ENCODE measurements around the gene TRAM2.

The TRAM2 gene

DNA sequence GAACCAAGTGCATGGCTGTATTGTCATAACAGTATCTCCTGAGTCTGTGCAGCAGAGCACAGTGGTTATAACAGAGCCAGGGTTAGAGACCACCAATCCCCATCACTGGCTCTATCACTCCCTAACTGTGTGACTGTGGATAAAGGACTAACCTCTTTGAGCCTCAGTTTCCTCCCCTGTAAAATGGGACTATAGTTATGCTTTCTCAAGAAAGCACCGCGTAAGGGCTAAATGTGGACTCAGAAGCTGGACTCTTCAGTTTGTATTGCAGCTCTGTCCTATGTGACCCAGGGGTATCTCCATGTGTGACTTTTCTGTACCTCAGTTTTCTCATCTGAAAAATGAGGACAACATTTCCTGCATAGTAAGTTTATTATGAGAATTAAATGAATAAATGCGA lies 59.9 kb downstream of the TRAM2 start:
- in situ Hi-C loops (cut with HindIII; ENCODE audit: low sequenced_read_pairs): no loop called here
- DNase-seq (ENCODE audit: low read depth, low spot score): no peak
- H3K4me3 ChIP-seq (ENCODE audit: low read depth, low read length): no peak overlapping the region
- TF ChIP-seq CTCF (IDR thresholded peaks at IDR 0.05; ENCODE audit: low read depth, low read length): no peak

DNA sequence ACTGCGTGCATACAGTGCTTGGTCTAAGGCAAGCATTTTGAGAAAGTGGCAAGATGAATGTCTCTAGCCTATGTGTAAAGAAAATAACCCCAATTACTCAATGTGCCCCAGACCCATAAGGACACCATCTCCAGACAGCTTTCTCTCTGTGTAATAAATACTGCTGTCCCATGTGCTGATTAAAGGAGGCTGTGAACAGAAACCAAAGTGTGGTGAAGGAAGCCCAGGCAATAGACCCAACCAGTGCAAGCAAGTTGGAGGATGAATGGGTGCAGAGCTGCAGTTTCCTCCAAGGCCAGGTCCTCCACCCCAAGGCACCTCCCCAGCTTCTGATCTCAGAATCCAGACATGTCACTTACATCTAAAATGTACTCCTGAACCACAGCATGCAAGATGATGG lies 60.6 kb downstream of the TRAM2 start:
- in situ Hi-C loops (cut with HindIII; ENCODE audit: low sequenced_read_pairs): no loop called here
- H3K4me3 ChIP-seq (ENCODE audit: low read depth, low read length): no peak overlapping the region
- no peak for TF ChIP-seq CTCF (IDR thresholded peaks at IDR 0.05; ENCODE audit: low read depth, low read length)
- no peak for DNase-seq (ENCODE audit: low read depth, low spot score)

- in situ Hi-C loops (cut with HindIII; ENCODE audit: low sequenced_read_pairs): no loop called here
- TF ChIP-seq CTCF (IDR thresholded peaks at IDR 0.05; ENCODE audit: low read depth, low read length): no peak
- peak; percentile 58 for DNase-seq (ENCODE audit: low read depth, low spot score)
- H3K4me3 ChIP-seq (ENCODE audit: low read depth, low read length): no peak overlapping the region
Observed at GRCh38 chr6:52515219-52515960, 61.5 kb downstream of the TRAM2 start.

GRCh38 chr6:52514514-52514913 lies 62.3 kb downstream of the TRAM2 start:
- in situ Hi-C loops (cut with HindIII; ENCODE audit: low sequenced_read_pairs): no loop called here
- TF ChIP-seq CTCF (IDR thresholded peaks at IDR 0.05; ENCODE audit: low read depth, low read length): no peak
- DNase-seq (ENCODE audit: low read depth, low spot score): peak; percentile 58

DNA sequence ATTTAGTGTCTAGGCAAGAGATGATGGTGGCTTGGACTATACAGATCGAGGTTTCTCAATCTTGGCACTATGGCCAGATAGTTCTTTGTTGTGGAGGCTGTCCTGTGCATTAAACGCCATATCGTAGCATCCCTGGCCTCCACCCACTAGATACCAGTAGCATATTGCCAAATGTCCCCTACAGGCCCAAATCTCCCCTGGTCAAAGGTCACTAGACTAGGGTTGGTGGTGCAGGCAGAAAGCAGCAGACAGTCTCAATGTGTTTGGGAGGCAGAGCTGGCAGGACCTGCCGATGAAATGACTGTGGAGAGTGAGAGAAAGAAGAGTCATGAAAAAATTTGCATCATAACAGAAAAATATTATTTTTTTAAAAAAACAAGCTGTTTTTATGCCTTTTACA lies 63.0 kb downstream of the TRAM2 start:
- no peak for TF ChIP-seq CTCF (IDR thresholded peaks at IDR 0.05; ENCODE audit: low read depth, low read length)
- no peak overlapping the region for H3K4me3 ChIP-seq (ENCODE audit: low read depth, low read length)
- in situ Hi-C loops (cut with HindIII; ENCODE audit: low sequenced_read_pairs): no loop called here
- no peak for DNase-seq (ENCODE audit: low read depth, low spot score)

More at GRCh38 chr6:52514514-52514913, 62.3 kb downstream of the TRAM2 start:
- no peak overlapping the region for H3K4me3 ChIP-seq (ENCODE audit: low read depth, low read length)

DNA sequence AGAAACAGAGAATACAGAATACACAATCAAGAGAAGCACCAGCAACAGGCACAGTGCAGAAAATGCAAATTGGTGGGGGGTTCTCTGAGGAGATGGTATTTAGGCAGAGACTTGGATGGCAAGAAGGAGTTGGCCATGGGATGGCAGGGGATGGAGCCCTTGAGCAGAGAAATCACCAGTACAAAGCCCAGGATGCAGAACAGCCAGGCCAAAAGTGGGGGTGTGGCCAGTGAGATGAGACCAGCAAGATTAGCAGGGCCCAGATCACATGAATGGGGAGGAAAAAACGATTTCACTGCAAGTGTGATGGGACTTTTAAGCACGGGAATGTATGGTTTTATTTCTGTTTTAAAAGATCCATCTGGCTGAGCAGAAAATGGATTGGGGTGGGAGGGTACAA lies 63.4 kb downstream of the TRAM2 start:
- in situ Hi-C loops (cut with HindIII; ENCODE audit: low sequenced_read_pairs): no loop called here
- DNase-seq (ENCODE audit: low read depth, low spot score): no peak
- TF ChIP-seq CTCF (IDR thresholded peaks at IDR 0.05; ENCODE audit: low read depth, low read length): no peak
- no peak overlapping the region for H3K4me3 ChIP-seq (ENCODE audit: low read depth, low read length)
